NCI-H2171 treated with DMSO at 0.1 percent for 48 hours (cell line): ENCODE measurements around the gene STX4.

Experiments used
- DNase-seq: peaks from one replicate; lab custom pipeline; 2025; lab: John Stamatoyannopoulos, UW

STX4 gene

GRCh38 chr16:31032736-31033708 is at the start of gene STX4:
TSS of gene STX4 (plus strand) at chr16:31033558. CDS start at chr16:31033806, 248 bp downstream.
- DNase-seq = peak; percentile 95

GRCh38 chr16:30983898-30984610 is 49.3 kb upstream of the STX4 start:
- DNase-seq = no peak

GRCh38 chr16:30984669-30985400 is 48.5 kb upstream of the STX4 start, which contains the start of gene HSD3B7:
TSS of gene HSD3B7 (plus strand) at chr16:30985207. CDS start at chr16:30985659, 452 bp downstream.
- DNase-seq = peak; percentile 65

GRCh38 chr16:30985401-30986128 is 47.8 kb upstream of the STX4 start:
- DNase-seq = peak; percentile 88

GRCh38 chr16:30986129-30986991 is 47.0 kb upstream of the STX4 start:
- DNase-seq = no peak

- DNase-seq = no peak
These were observed 45.7 kb upstream of the STX4 start for GRCh38 chr16:30987581-30988190.

- DNase-seq = no peak
These were observed 43.8 kb upstream of the STX4 start for GRCh38 chr16:30989469-30990047.

GRCh38 chr16:30990105-30990504 is 43.3 kb upstream of the STX4 start:
- no peak for DNase-seq

GRCh38 chr16:30991052-30991451 is 42.3 kb upstream of the STX4 start:
- no peak for DNase-seq

GRCh38 chr16:30992276-30992780 is 41.0 kb upstream of the STX4 start:
- DNase-seq = no peak

GRCh38 chr16:30992931-30993816 is 40.2 kb upstream of the STX4 start:
- no peak for DNase-seq

- DNase-seq = no peak
These were observed 37.4 kb upstream of the STX4 start for GRCh38 chr16:30995927-30996323.

- no peak for DNase-seq
These were observed 36.9 kb upstream of the STX4 start for GRCh38 chr16:30996324-30996984.

- DNase-seq = peak; percentile 39
These were observed 36.2 kb upstream of the STX4 start for GRCh38 chr16:30996985-30997724.

GRCh38 chr16:30997725-30998711 is 35.3 kb upstream of the STX4 start:
- peak; percentile 33 for DNase-seq
